HG02759 (cell line): ENCODE data around the gene VAV2.

Experiments
- ATAC-seq: cut with Tn5 transposase; IDR thresholded peaks from one replicate; pipeline ENCODE4 v1.9.1; 2021; ENCODE audit warnings: mild to moderate bottlenecking, moderate library complexity; ENCODE audit not compliant: unreplicated experiment

Gene VAV2

GRCh38 chr9:133738640-133739225 lies 253.4 kb downstream of the VAV2 start:
- ATAC-seq: no peak

- no peak for ATAC-seq
Measured at GRCh38 chr9:133737774-133738639, 254.1 kb downstream of the VAV2 start, which contains the start of gene SARDH. SARDH (minus strand) TSS chr9:133738352; CDS start chr9:133734173, 4,179 bp downstream.

GRCh38 chr9:133737071-133737773 lies 254.9 kb downstream of the VAV2 start:
- ATAC-seq: no peak

- ATAC-seq: no peak
Measured at GRCh38 chr9:133735931-133736330, 256.2 kb downstream of the VAV2 start.

GRCh38 chr9:133735415-133735775 lies 256.7 kb downstream of the VAV2 start:
- no peak for ATAC-seq

GRCh38 chr9:133734590-133735414 lies 257.3 kb downstream of the VAV2 start:
- no peak for ATAC-seq

GRCh38 chr9:133733796-133734533 lies 258.2 kb downstream of the VAV2 start:
- ATAC-seq: no peak

GRCh38 chr9:133733421-133733795 lies 258.7 kb downstream of the VAV2 start:
- ATAC-seq: no peak

GRCh38 chr9:133732639-133733408 lies 259.3 kb downstream of the VAV2 start:
- ATAC-seq: no peak

GRCh38 chr9:133731876-133732638 lies 260.1 kb downstream of the VAV2 start:
- no peak for ATAC-seq

GRCh38 chr9:133730994-133731715 lies 261.0 kb downstream of the VAV2 start:
- ATAC-seq: no peak

GRCh38 chr9:133729617-133730281 lies 262.4 kb downstream of the VAV2 start:
- no peak for ATAC-seq

- no peak for ATAC-seq
Measured at GRCh38 chr9:133728856-133729616, 263.1 kb downstream of the VAV2 start.

- no peak for ATAC-seq
Measured at GRCh38 chr9:133727876-133728441, 264.2 kb downstream of the VAV2 start.

GRCh38 chr9:133727277-133727875 lies 264.7 kb downstream of the VAV2 start:
- ATAC-seq: no peak
